HEK293 (cell line): ENCODE measurements around the gene THSD4.
A peak's percentile ranks its signal among the peaks of the same experiment; 100 is the strongest.

Experiments used
- CTCF ChIA-PET: fragments of 350-600 bp; formaldehyde crosslinking; extraction: SDS; loops from one replicate; lab custom pipeline; 2021; ENCODE audit warnings: antibody characterized with exemption; lab: Yijun Ruan, JAX
- POLR2A ChIA-PET: fragments of 300-600 bp; formaldehyde crosslinking; extraction: SDS; loops from one replicate; lab custom pipeline; 2020; ENCODE audit warnings: antibody characterized with exemption, inconsistent platforms; lab: Yijun Ruan, JAX
- H3K27ac ChIP-seq: fragments of 200-500 bp; sonication (Bioruptor generic); 2 replicates; pipeline ENCODE4 v1.5.1; 2014; ENCODE audit warnings: low read depth, low read length, control low read depth, inconsistent platforms; ENCODE audit errors: extremely low read depth
- H3K36me3 ChIP-seq, 2 experiments: fragments of 200-500 bp in 1 of 2; sonication (Bioruptor generic) in 1 of 2; 1 replicate in 1 of 2; 2 replicates in 1 of 2; pipeline ENCODE4 v1.5.1; 2014 to 2017; ENCODE audit warnings: inconsistent platforms in 2 of 2, low read length in 2 of 2; ENCODE audit not compliant: control insufficient read depth in 2 of 2, insufficient read depth in 1 of 2
- H3K4me1 ChIP-seq: fragments of 200-500 bp; sonication (Bioruptor generic); 2 replicates; pipeline ENCODE4 v1.5.1; 2014; ENCODE audit warnings: mild to moderate bottlenecking, low read length, inconsistent platforms; ENCODE audit not compliant: control insufficient read depth, insufficient read depth
- H3K4me3 ChIP-seq: 2 replicates; pipeline ENCODE4 v1.5.1; 2011; ENCODE audit warnings: low read depth, mild to moderate bottlenecking, control low read depth, low read length, moderate library complexity
- H3K9me3 ChIP-seq: fragments of 200-500 bp; sonication (Bioruptor generic); 2 replicates; pipeline ENCODE4 v1.5.1; 2014; ENCODE audit warnings: low read depth, low read length, inconsistent platforms; ENCODE audit not compliant: control insufficient read depth, insufficient read depth
- HOXA7 ChIP-seq: sonication (generic); formaldehyde crosslinking; IDR thresholded peaks from 2 replicates; pipeline ENCODE4 v1.8.1; 2022; ENCODE audit warnings: missing genetic modification reagents, borderline replicate concordance
- KLF16 ChIP-seq: fragments of 450-650 bp; formaldehyde crosslinking; IDR thresholded peaks from 2 replicates; pipeline ENCODE4 v1.5.1; 2017; ENCODE audit warnings: missing biosample characterization, missing genetic modification characterization
- MYNN ChIP-seq: fragments of 450-650 bp; formaldehyde crosslinking; IDR thresholded peaks from 2 replicates; pipeline ENCODE4 v1.5.1; 2016; ENCODE audit warnings: missing biosample characterization, missing genetic modification characterization, borderline replicate concordance
- MZF1 ChIP-seq: fragments of 450-650 bp; formaldehyde crosslinking; IDR thresholded peaks from 2 replicates; pipeline ENCODE4 v1.5.1; 2017; ENCODE audit warnings: missing biosample characterization, missing genetic modification characterization, borderline replicate concordance
- OVOL3 ChIP-seq: fragments of 450-650 bp; formaldehyde crosslinking; IDR thresholded peaks from 2 replicates; pipeline ENCODE4 v1.5.1; 2016; ENCODE audit warnings: missing biosample characterization, missing genetic modification characterization
- PRDM1 ChIP-seq: fragments of 450-650 bp; formaldehyde crosslinking; IDR thresholded peaks from 2 replicates; pipeline ENCODE4; 2016; ENCODE audit warnings: missing biosample characterization, missing genetic modification characterization
- REPIN1 ChIP-seq: fragments of 450-650 bp; formaldehyde crosslinking; IDR thresholded peaks from 2 replicates; pipeline ENCODE4 v1.5.1; 2017; ENCODE audit warnings: missing biosample characterization, missing genetic modification characterization, low read depth
- TCF7L2 ChIP-seq: IDR thresholded peaks from 2 replicates; pipeline ENCODE4 v1.6.1; 2011; ENCODE audit warnings: low read depth, mild to moderate bottlenecking, inconsistent platforms, low read length, moderate library complexity, borderline replicate concordance
- WT1 ChIP-seq: fragments of 450-650 bp; formaldehyde crosslinking; IDR thresholded peaks from 2 replicates; pipeline ENCODE4 v1.5.1; 2016; ENCODE audit warnings: missing biosample characterization, missing genetic modification characterization
- YY2 ChIP-seq: fragments of 450-650 bp; formaldehyde crosslinking; IDR thresholded peaks from 2 replicates; pipeline ENCODE4 v1.5.1; 2016; ENCODE audit warnings: missing biosample characterization, missing genetic modification characterization
- ZEB2 ChIP-seq: fragments of 450-650 bp; formaldehyde crosslinking; IDR thresholded peaks from 2 replicates; pipeline ENCODE4 v1.5.1; 2016; ENCODE audit warnings: missing biosample characterization, missing genetic modification characterization
- ZFP3 ChIP-seq: fragments of 450-650 bp; formaldehyde crosslinking; IDR thresholded peaks from 2 replicates; pipeline ENCODE4 v1.5.1; 2016; ENCODE audit warnings: low read depth, missing biosample characterization, missing genetic modification characterization
- ZNF157 ChIP-seq: fragments of 450-650 bp; formaldehyde crosslinking; IDR thresholded peaks from 2 replicates; pipeline ENCODE4 v1.5.1; 2016; ENCODE audit warnings: missing biosample characterization, missing genetic modification characterization
- ZNF16 ChIP-seq: fragments of 450-650 bp; formaldehyde crosslinking; IDR thresholded peaks from 2 replicates; pipeline ENCODE4 v1.5.1; 2016; ENCODE audit warnings: low read depth, missing biosample characterization, missing genetic modification characterization
- ZNF175 ChIP-seq: fragments of 450-650 bp; formaldehyde crosslinking; IDR thresholded peaks from 2 replicates; pipeline ENCODE4 v1.5.1; 2016; ENCODE audit warnings: missing biosample characterization, missing genetic modification characterization
- ZNF2 ChIP-seq: fragments of 450-650 bp; formaldehyde crosslinking; IDR thresholded peaks from 2 replicates; pipeline ENCODE4 v1.5.1; 2016; ENCODE audit warnings: missing biosample characterization, missing genetic modification characterization
- ZNF202 ChIP-seq: fragments of 450-650 bp; formaldehyde crosslinking; IDR thresholded peaks from 2 replicates; pipeline ENCODE4 v1.5.1; 2016; ENCODE audit warnings: missing biosample characterization, missing genetic modification characterization, borderline replicate concordance
- ZNF239 ChIP-seq: fragments of 450-650 bp; formaldehyde crosslinking; IDR thresholded peaks from 2 replicates; pipeline ENCODE4 v1.5.1; 2016; ENCODE audit warnings: missing biosample characterization, missing genetic modification characterization
- ZNF37A ChIP-seq: fragments of 450-650 bp; IDR thresholded peaks from 2 replicates; pipeline ENCODE4 v1.5.1; 2018; ENCODE audit warnings: missing biosample characterization, missing genetic modification characterization
- ZNF404 ChIP-seq: fragments of 450-650 bp; formaldehyde crosslinking; IDR thresholded peaks from 2 replicates; pipeline ENCODE4 v1.5.1; 2017; ENCODE audit warnings: missing biosample characterization, missing genetic modification characterization
- ZNF48 ChIP-seq: fragments of 450-650 bp; formaldehyde crosslinking; IDR thresholded peaks from 2 replicates; pipeline ENCODE4 v1.5.1; 2016; ENCODE audit warnings: missing biosample characterization, missing genetic modification characterization
- ZNF514 ChIP-seq: fragments of 450-650 bp; formaldehyde crosslinking; IDR thresholded peaks from 2 replicates; pipeline ENCODE4 v1.5.1; 2016; ENCODE audit warnings: missing biosample characterization, missing genetic modification characterization
- ZNF596 ChIP-seq: fragments of 450-650 bp; IDR thresholded peaks from 2 replicates; pipeline ENCODE4 v1.5.0; 2018; ENCODE audit warnings: missing biosample characterization, mild to moderate bottlenecking, missing genetic modification characterization, moderate library complexity
- ZNF677 ChIP-seq: fragments of 450-650 bp; IDR thresholded peaks from 2 replicates; pipeline ENCODE4 v1.5.0; 2018; ENCODE audit warnings: missing biosample characterization, mild to moderate bottlenecking, missing genetic modification characterization, moderate library complexity
- ZNF747 ChIP-seq: fragments of 450-650 bp; formaldehyde crosslinking; IDR thresholded peaks from 2 replicates; pipeline ENCODE4 v1.5.1; 2016; ENCODE audit warnings: missing biosample characterization, missing genetic modification characterization
- ZNF785 ChIP-seq: fragments of 450-650 bp; formaldehyde crosslinking; IDR thresholded peaks from 2 replicates; pipeline ENCODE4 v1.5.1; 2016; ENCODE audit warnings: missing biosample characterization, missing genetic modification characterization
- ZNF843 ChIP-seq: fragments of 450-650 bp; formaldehyde crosslinking; IDR thresholded peaks from 2 replicates; pipeline ENCODE4 v1.5.1; 2016; ENCODE audit warnings: missing biosample characterization, missing genetic modification characterization
- TF ChIP-seq, protein P1 (sequence below): fragments of 450-650 bp; IDR thresholded peaks from 2 replicates; pipeline ENCODE4 v1.5.1; 2018; ENCODE audit warnings: missing biosample characterization, mild to moderate bottlenecking, missing genetic modification characterization
- TF ChIP-seq, protein P2 (sequence below): fragments of 450-650 bp; formaldehyde crosslinking; IDR thresholded peaks from 2 replicates; pipeline ENCODE4 v1.5.1; 2016; ENCODE audit warnings: missing biosample characterization, missing genetic modification characterization
- TF ChIP-seq, protein P3 (sequence below): fragments of 450-650 bp; formaldehyde crosslinking; IDR thresholded peaks from 2 replicates; pipeline ENCODE4 v1.5.1; 2016; ENCODE audit warnings: missing biosample characterization, missing genetic modification characterization
- TF ChIP-seq, protein P4 (sequence below): fragments of 450-650 bp; formaldehyde crosslinking; IDR thresholded peaks from 2 replicates; pipeline ENCODE4 v1.5.1; 2017; ENCODE audit warnings: missing biosample characterization, missing genetic modification characterization
- TF ChIP-seq, protein P5 (sequence below): fragments of 450-650 bp; formaldehyde crosslinking; IDR thresholded peaks from 2 replicates; pipeline ENCODE4 v1.5.1; 2016; ENCODE audit warnings: missing biosample characterization, missing genetic modification characterization, low read depth

The THSD4 gene

DNA sequence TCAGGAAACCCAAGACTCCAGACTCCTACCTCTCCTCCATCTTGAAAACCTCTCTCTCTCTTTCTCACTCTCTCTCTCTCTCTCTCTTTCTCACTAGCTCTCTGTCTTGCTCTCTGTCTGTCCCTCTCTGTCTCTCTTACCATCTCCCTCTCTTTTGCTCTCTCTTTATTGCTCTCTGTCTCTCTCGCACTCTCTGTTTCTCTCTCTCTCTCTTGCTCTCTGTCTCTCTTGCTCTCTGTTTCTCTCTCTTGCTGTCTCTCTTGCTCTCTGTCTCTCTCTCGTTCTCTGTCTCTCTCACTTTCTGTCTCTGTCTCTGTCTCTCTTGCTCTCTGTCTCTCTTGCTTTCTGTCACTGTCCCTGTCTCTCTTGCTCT, 620.1 kb downstream of the THSD4 start:
- H3K36me3 ChIP-seq: no peaks in the 10 kb centered on the region
- H3K9me3 ChIP-seq: no peaks in the 10 kb centered on the region
- ChIA-PET POLR2A (no interaction called here), CTCF (interaction anchor here (0.6 to 1.3 kb wide), 3 partner anchors 8 to 313 kb away, joined by 3 to 5 read pairs (median 4); no protein-coding TSS in a partner anchor)
- H3K4me3 ChIP-seq: no peak overlapping the region
- no peak overlapping the region for H3K27ac ChIP-seq
- H3K4me1 ChIP-seq: no peaks in the 10 kb centered on the region
- no peak for TF ChIP-seq ZNF843 (tag by site-specific recombination)
- TF ChIP-seq, protein P1, sequence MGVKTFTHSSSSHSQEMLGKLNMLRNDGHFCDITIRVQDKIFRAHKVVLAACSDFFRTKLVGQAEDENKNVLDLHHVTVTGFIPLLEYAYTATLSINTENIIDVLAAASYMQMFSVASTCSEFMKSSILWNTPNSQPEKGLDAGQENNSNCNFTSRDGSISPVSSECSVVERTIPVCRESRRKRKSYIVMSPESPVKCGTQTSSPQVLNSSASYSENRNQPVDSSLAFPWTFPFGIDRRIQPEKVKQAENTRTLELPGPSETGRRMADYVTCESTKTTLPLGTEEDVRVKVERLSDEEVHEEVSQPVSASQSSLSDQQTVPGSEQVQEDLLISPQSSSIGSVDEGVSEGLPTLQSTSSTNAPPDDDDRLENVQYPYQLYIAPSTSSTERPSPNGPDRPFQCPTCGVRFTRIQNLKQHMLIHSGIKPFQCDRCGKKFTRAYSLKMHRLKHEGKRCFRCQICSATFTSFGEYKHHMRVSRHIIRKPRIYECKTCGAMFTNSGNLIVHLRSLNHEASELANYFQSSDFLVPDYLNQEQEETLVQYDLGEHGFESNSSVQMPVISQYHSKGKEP (tag by site-specific recombination): no peak
- TF ChIP-seq ZEB2 (tag by site-specific recombination): no peak
- TF ChIP-seq HOXA7 (CRISPR knock-in tag): no peak
- no peak for TF ChIP-seq ZNF677 (tag by site-specific recombination)
- TF ChIP-seq, protein P2, sequence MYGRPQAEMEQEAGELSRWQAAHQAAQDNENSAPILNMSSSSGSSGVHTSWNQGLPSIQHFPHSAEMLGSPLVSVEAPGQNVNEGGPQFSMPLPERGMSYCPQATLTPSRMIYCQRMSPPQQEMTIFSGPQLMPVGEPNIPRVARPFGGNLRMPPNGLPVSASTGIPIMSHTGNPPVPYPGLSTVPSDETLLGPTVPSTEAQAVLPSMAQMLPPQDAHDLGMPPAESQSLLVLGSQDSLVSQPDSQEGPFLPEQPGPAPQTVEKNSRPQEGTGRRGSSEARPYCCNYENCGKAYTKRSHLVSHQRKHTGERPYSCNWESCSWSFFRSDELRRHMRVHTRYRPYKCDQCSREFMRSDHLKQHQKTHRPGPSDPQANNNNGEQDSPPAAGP: no peak
- TF ChIP-seq ZNF404 (tag by site-specific recombination): no peak
- TF ChIP-seq, protein P3, sequence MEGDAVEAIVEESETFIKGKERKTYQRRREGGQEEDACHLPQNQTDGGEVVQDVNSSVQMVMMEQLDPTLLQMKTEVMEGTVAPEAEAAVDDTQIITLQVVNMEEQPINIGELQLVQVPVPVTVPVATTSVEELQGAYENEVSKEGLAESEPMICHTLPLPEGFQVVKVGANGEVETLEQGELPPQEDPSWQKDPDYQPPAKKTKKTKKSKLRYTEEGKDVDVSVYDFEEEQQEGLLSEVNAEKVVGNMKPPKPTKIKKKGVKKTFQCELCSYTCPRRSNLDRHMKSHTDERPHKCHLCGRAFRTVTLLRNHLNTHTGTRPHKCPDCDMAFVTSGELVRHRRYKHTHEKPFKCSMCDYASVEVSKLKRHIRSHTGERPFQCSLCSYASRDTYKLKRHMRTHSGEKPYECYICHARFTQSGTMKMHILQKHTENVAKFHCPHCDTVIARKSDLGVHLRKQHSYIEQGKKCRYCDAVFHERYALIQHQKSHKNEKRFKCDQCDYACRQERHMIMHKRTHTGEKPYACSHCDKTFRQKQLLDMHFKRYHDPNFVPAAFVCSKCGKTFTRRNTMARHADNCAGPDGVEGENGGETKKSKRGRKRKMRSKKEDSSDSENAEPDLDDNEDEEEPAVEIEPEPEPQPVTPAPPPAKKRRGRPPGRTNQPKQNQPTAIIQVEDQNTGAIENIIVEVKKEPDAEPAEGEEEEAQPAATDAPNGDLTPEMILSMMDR (tag by site-specific recombination): 0 out of 2 replicates have a peak, but pooled peaks have one; percentile 1
- TF ChIP-seq, protein P4, sequence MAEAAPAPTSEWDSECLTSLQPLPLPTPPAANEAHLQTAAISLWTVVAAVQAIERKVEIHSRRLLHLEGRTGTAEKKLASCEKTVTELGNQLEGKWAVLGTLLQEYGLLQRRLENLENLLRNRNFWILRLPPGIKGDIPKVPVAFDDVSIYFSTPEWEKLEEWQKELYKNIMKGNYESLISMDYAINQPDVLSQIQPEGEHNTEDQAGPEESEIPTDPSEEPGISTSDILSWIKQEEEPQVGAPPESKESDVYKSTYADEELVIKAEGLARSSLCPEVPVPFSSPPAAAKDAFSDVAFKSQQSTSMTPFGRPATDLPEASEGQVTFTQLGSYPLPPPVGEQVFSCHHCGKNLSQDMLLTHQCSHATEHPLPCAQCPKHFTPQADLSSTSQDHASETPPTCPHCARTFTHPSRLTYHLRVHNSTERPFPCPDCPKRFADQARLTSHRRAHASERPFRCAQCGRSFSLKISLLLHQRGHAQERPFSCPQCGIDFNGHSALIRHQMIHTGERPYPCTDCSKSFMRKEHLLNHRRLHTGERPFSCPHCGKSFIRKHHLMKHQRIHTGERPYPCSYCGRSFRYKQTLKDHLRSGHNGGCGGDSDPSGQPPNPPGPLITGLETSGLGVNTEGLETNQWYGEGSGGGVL (tag by site-specific recombination): no peak
- TF ChIP-seq ZNF202 (tag by site-specific recombination): peak; percentile 59
- peak; percentile 100 for TF ChIP-seq ZNF596 (tag by site-specific recombination)
- TF ChIP-seq PRDM1 (tag by site-specific recombination): peak; percentile 78
- no peak for TF ChIP-seq ZNF239 (tag by site-specific recombination)
- TF ChIP-seq MZF1 (tag by site-specific recombination): no peak
- TF ChIP-seq, protein P5, sequence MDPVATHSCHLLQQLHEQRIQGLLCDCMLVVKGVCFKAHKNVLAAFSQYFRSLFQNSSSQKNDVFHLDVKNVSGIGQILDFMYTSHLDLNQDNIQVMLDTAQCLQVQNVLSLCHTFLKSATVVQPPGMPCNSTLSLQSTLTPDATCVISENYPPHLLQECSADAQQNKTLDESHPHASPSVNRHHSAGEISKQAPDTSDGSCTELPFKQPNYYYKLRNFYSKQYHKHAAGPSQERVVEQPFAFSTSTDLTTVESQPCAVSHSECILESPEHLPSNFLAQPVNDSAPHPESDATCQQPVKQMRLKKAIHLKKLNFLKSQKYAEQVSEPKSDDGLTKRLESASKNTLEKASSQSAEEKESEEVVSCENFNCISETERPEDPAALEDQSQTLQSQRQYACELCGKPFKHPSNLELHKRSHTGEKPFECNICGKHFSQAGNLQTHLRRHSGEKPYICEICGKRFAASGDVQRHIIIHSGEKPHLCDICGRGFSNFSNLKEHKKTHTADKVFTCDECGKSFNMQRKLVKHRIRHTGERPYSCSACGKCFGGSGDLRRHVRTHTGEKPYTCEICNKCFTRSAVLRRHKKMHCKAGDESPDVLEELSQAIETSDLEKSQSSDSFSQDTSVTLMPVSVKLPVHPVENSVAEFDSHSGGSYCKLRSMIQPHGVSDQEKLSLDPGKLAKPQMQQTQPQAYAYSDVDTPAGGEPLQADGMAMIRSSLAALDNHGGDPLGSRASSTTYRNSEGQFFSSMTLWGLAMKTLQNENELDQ (tag by site-specific recombination): no peak
- 0 out of 2 replicates have a peak, but pooled peaks have one; percentile 16 for TF ChIP-seq ZNF785 (tag by site-specific recombination)
- no peak for TF ChIP-seq ZNF747 (tag by site-specific recombination)
- TF ChIP-seq ZNF514: no peak
- TF ChIP-seq ZNF2 (tag by site-specific recombination): no peak
- TF ChIP-seq ZNF16 (tag by site-specific recombination): 0 out of 2 replicates have a peak, but pooled peaks have one; percentile 7
- TF ChIP-seq ZNF37A (tag by site-specific recombination): no peak
- TF ChIP-seq OVOL3: no peak
- TF ChIP-seq ZFP3 (tag by site-specific recombination): no peak
- TF ChIP-seq MYNN (tag by site-specific recombination): no peak
- TF ChIP-seq KLF16 (tag by site-specific recombination): no peak
- no peak for TF ChIP-seq WT1 (tag by site-specific recombination)
- no peak for TF ChIP-seq YY2 (tag by site-specific recombination)
- no peak for TF ChIP-seq ZNF175 (tag by site-specific recombination)
- TF ChIP-seq REPIN1 (tag by site-specific recombination): no peak
- TF ChIP-seq ZNF48 (tag by site-specific recombination): no peak
- TF ChIP-seq TCF7L2: no peak
- TF ChIP-seq ZNF157 (tag by site-specific recombination): no peak
